Smooth muscle cell of the coronary artery (primary cell): ENCODE data around the gene BCORL1. TPM values are rescaled to one million over a fixed set of nuclear protein-coding genes. Genes with fewer than 3 reads are reported as not detected.

Source experiments
- total RNA-seq: library from RNA; depleted of rRNA; stranded (reverse); fragments of >200 nt; gene quantifications from 2 replicates; pipeline ENCODE4 v1.2.3, GENCODE V29; 2014; ENCODE audit warnings: low replicate concordance

BCORL1 gene, protein sequence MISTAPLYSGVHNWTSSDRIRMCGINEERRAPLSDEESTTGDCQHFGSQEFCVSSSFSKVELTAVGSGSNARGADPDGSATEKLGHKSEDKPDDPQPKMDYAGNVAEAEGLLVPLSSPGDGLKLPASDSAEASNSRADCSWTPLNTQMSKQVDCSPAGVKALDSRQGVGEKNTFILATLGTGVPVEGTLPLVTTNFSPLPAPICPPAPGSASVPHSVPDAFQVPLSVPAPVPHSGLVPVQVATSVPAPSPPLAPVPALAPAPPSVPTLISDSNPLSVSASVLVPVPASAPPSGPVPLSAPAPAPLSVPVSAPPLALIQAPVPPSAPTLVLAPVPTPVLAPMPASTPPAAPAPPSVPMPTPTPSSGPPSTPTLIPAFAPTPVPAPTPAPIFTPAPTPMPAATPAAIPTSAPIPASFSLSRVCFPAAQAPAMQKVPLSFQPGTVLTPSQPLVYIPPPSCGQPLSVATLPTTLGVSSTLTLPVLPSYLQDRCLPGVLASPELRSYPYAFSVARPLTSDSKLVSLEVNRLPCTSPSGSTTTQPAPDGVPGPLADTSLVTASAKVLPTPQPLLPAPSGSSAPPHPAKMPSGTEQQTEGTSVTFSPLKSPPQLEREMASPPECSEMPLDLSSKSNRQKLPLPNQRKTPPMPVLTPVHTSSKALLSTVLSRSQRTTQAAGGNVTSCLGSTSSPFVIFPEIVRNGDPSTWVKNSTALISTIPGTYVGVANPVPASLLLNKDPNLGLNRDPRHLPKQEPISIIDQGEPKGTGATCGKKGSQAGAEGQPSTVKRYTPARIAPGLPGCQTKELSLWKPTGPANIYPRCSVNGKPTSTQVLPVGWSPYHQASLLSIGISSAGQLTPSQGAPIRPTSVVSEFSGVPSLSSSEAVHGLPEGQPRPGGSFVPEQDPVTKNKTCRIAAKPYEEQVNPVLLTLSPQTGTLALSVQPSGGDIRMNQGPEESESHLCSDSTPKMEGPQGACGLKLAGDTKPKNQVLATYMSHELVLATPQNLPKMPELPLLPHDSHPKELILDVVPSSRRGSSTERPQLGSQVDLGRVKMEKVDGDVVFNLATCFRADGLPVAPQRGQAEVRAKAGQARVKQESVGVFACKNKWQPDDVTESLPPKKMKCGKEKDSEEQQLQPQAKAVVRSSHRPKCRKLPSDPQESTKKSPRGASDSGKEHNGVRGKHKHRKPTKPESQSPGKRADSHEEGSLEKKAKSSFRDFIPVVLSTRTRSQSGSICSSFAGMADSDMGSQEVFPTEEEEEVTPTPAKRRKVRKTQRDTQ (N-terminal part only)
- total RNA-seq = 0.94 and 1.7 TPM in 2 replicates

GRCh38 chrX:129982300-129983251 lies at the start of gene BCORL1:
BCORL1 (plus strand) TSS chrX:129982635; CDS start chrX:130005232, 22,597 bp downstream.

Other genes with a start within 250 kb of the BCORL1 start
- 6.8 TPM in 1 of 2 replicates, not detected in the other for gene XPNPEP2, start 243.7 kb upstream of the BCORL1 start, total RNA-seq
- gene SASH3, start 202.7 kb upstream of the BCORL1 start, total RNA-seq = not detected in 2 replicates
- 19.0 and 22.6 TPM in 2 replicates for gene ZDHHC9, start 138.7 kb upstream of the BCORL1 start, total RNA-seq
- gene UTP14A, start 76.5 kb upstream of the BCORL1 start, total RNA-seq = 8.2 and 17.1 TPM in 2 replicates
- 4.4 and 8.0 TPM in 2 replicates for gene ELF4, start 127.9 kb downstream of the BCORL1 start, total RNA-seq
- gene AIFM1, start 183.2 kb downstream of the BCORL1 start, total RNA-seq = 22.1 and 27.0 TPM in 2 replicates
- 1.8 and 11.1 TPM in 2 replicates for gene RAB33A, start 189.3 kb downstream of the BCORL1 start, total RNA-seq